Pons (tissue), 1 donor: ENCODE data around the gene TXN2.
"Not testable (repeated sequence)": the region's sequence is repeated elsewhere in the genome, so short reads cannot be mapped to it uniquely, and the experiment has no call there.

Experiments used
- DNase-seq: peaks from one replicate; pipeline ENCODE4 v3.0.0-alpha.2; 2016; ENCODE audit warnings: low spot score

Gene TXN2

GRCh38 chr22:36455571-36456463, 25.6 kb downstream of the TXN2 start:
- no peak for DNase-seq

DNA sequence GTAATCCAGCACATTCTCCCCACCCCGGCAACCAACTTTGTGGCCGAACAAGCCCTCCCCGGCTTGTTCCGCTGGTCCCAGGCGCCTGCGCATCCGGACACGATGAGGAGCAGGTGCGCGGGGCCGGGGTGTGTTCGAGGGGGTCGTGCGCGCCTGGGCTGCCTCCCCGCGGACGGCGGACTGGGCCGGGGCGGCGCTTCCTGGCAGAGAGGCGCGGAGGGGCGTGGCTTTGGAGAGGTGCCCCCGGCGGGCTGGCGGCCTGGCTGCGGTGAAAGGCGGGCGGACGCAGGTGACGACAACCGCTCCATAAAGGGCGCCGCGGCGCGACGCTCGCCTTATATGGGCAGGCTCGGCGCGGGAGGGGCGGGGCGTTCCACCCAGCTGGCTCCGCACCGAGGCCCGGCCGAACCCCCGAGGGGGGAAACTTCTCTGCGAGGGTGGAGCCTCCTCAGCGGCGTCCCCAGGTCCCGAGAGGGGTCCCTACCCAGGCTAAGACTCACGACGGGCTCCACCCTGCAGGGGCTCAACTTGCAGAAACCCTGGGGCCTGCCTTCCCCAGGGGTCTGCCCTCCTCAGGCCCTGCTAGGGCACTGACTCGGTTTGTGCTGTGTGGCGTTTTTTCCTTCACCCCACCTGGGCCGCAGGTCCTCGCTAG, 26.4 kb downstream of the TXN2 start:
- peak; percentile 60 for DNase-seq

DNA sequence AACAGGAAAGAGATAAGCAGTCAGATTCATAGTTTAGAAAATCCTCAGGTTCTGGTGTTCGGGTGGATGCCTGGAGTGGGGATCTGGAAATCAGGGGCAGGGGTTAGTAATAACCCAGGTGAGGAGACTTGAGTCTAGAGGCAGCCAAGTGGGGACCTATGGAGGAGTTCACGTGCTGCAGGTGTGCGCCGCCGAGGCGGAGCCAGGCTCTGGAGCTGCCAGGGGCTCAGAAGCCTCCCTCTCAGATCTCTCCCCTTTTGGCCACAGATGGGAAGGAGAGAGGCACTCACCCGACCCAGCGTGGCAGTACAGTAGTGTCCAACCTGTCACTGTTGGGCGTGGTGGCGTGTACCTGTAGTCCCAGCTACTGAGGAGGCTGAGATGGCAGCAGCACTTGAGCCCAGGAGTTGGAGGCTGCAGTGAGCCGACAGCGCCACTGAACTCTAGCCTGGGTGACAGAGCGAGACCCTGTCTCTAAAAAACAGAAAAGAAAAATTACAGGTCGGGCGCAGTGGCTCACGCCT, 27.5 kb downstream of the TXN2 start:
- no peak for DNase-seq

DNA sequence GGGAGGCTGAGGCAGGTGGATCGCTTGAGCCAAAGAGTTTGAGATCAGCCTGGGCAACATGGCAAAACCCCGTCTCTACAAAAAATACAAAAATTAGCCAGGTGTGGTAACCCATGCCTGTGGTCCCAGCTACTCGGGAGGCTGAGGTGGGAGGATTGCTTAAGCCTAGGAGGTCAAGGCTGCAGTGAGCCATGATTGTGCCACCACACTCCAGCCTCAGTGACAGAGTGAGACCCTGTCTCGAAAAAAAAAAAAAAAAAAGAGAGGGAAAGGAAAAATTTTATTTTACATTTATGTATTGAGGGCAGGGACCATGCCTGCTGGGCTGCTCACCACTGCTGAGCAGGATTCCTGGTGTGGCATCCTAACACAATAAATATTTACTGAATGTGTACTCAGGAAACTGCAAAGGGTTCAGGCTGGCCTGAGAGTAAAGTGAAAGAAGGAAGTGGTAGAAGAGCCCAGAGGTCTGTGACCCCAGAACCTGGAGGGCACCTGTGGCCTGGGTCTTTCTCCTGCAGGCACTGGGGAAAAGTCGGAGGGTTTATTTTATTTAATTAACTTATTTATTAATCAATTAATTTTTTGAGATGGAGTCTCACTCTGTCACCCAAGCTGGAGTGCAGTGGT, 28.3 kb downstream of the TXN2 start:
- not testable (repeated sequence) for DNase-seq

DNA sequence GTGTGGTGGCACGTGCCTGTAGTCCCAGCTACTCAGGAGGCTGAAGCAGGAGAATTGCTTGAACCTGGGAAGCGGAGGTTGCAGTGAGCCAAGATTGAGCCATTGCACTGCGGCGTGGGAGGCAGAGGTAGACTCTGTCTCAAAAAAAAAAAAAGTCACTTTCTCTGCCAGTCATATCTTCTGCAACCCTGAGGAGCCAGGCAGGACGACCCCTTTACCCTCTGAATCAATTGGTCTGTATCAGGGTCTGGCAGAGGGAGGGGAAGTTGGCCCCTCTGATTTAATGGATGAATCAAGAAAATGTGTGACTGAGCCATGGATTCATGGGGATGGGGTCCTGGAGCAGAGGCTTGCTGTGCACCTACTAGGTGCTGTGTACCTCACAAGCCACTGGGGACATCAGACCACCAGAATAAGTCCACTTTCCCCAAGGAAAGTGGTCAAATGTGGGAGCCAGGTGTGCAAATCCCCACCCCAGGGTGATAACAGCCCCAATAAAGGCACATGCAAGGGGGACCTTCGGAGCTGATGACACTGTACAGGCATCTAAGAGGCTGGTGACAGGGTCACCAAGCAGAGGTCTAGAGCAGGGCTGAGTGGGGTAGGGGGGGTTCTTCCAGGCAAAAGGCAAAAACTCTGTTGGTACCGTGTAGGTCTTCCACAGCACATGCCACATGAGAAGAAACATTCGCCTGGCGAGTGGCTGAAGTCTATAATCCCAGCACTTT, 29.0 kb downstream of the TXN2 start:
- no peak for DNase-seq

DNA sequence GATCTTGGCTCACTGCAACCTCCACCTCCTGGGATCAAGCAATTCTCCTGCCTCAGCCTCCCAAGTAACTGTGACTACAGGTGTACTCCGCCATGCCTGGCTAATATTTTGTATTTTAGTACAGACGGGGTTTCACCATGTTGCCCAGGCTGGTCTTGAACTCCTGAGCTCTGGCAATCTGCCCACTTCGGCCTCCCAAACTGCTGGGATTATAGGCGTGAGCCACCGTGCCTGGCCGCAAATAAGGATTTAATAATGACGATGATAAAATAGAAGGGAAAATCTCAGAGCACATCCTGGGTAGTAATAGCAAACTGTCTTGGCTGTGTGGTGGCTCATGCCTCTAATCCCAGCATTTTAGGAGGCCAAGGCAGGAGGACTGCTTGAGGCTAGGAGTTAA, 30.5 kb downstream of the TXN2 start:
- not testable (repeated sequence) for DNase-seq

DNA sequence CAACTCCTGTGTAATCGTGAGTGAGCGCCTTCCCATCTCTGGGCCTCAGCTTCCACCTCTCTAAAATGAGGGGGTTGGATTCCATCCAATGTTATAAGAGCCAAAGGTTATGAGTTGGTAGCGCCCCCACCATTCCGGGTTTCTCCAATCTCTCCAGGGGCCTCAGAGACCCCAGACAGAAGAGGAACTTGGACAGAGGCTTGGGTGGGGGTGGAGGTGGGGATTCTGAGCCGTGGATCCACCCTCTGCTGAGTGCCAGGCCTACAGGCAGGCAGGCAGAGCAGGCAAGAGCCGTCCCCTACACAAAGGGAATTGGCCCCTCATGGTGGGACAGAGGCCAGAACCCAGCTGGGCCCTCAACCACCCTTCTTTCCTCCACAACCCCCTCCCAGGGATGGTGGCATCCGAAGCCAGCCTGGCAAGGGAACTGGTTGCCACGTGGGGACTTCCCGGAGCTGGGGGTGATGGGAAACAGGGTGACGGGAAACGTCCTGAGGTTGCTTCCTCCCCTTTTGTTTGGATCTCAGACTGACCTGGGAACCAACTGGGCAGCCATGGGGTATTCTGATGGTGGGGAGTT, 31.8 kb downstream of the TXN2 start:
- no peak for DNase-seq

GRCh38 chr22:36447632-36448031, 33.8 kb downstream of the TXN2 start:
- no peak for DNase-seq

DNA sequence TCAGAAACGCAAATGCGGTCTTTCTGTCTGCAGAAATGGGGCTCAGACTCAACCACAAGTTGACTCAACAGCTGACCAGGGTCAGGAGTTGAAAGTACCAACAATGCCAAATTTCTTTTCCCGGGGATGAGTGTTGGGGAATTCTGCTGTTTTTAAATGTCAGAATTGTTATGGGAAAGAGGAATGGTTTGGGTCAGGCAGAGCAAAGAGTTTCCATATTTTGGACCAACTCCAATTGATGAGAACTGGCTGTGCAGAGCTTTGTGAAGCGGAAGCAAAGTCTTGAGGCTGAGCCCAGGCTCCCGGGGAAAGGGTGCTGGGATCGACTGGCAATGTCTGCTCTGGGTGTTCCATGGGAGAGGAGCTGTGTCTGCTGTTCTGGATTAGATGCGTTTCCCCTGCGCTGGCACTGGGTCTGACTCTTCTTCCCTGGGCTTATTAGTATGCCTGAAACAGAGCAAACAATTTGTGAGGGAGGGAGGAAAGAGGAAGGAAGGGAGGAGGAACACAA, 36.2 kb downstream of the TXN2 start:
- DNase-seq = no peak

- DNase-seq = no peak
These were observed 38.2 kb downstream of the TXN2 start for GRCh38 chr22:36443198-36443770.

DNA sequence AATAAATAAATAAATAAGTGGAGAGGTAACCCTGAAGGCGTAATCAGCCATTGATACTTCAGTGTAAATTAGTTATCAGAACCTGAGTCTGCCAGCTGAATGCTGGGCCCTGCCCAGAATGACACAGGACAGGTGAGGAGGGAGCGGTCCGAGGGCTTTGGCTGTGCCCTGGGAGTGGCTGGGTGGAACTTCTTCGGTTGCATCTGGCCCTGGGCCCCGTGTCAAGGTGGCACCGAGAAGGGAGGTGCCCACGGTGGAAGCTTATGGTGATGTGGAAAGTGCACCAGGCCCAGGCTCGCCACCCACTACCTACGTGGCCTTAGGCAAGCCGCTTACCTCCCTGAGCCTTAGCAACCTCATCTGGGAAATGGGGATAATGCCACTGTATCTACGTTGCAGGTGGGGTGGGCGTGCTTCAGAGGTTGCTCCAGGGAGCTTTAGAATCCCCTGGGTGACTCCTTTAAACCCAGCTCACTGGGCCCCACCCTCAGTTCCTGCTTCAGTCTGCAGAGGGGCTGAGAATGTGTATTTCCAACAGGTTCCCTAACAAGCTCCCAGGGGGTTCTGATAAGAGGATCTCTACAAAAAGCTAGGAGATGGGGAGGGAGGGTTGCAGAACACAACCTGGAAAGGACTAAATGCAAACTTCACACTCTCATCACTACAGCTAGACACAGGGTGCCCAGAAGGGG, 38.8 kb downstream of the TXN2 start:
- no peak for DNase-seq

GRCh38 chr22:36440429-36441002, 40.9 kb downstream of the TXN2 start:
- no peak for DNase-seq

GRCh38 chr22:36439481-36440271, 41.8 kb downstream of the TXN2 start:
- DNase-seq = no peak

- no peak for DNase-seq
These were observed 45.7 kb downstream of the TXN2 start for GRCh38 chr22:36435516-36436415.

- no peak for DNase-seq
These were observed 47.9 kb downstream of the TXN2 start for GRCh38 chr22:36433318-36434231.

- no peak for DNase-seq
These were observed 48.7 kb downstream of the TXN2 start for GRCh38 chr22:36432592-36433317.
